ENCODE data around the gene TSPAN10.

Gene TSPAN10

GRCh38 chr17:81690549-81690948, 53.6 kb downstream of the TSPAN10 start:
- no peak for DNase-seq

GRCh38 chr17:81691196-81691595, 54.2 kb downstream of the TSPAN10 start:
- no peak for DNase-seq

- no peak for DNase-seq
Measured at GRCh38 chr17:81691608-81692007, 54.6 kb downstream of the TSPAN10 start.

GRCh38 chr17:81693509-81694210, 56.7 kb downstream of the TSPAN10 start:
- no peak for DNase-seq

- no peak for DNase-seq
Measured at GRCh38 chr17:81694810-81695209, 57.8 kb downstream of the TSPAN10 start.

GRCh38 chr17:81695211-81695610, 58.2 kb downstream of the TSPAN10 start:
- no peak for DNase-seq

GRCh38 chr17:81695801-81696200, 58.8 kb downstream of the TSPAN10 start:
- DNase-seq, result no peak

GRCh38 chr17:81696218-81696941, 59.4 kb downstream of the TSPAN10 start:
- DNase-seq, result no peak

GRCh38 chr17:81697261-81698044, 60.5 kb downstream of the TSPAN10 start:
- no peak for DNase-seq

Data from cortex of kidney (tissue), 1 donor.